Stimulated activated CD4-positive, alpha-beta T cell treated with anti-CD3 and anti-CD28 coated beads, Interleukin-4, amount 100 ng/mL, for 24 hours (primary cell): ENCODE data around the gene CFAP251.
A peak's percentile ranks its signal among the peaks of the same experiment; 100 is the strongest.

ENCODE experiments used
- DNase-seq: peaks from one replicate; pipeline ENCODE4 v3.0.0-alpha.2; 2020

CFAP251 gene

GRCh38 chr12:122009741-122010140 lies 91.3 kb downstream of the CFAP251 start:
- no peak for DNase-seq

GRCh38 chr12:122012184-122012583 lies 93.8 kb downstream of the CFAP251 start:
- no peak for DNase-seq

- DNase-seq, result no peak
Measured at GRCh38 chr12:122013136-122013535, 94.7 kb downstream of the CFAP251 start.

- no peak for DNase-seq
Measured at GRCh38 chr12:122013791-122014590, 95.6 kb downstream of the CFAP251 start.

- no peak for DNase-seq
Measured at GRCh38 chr12:122014781-122015180, 96.4 kb downstream of the CFAP251 start.

- DNase-seq, result no peak
Measured at GRCh38 chr12:122018457-122018856, 100.1 kb downstream of the CFAP251 start.

GRCh38 chr12:122018937-122019336 lies 100.5 kb downstream of the CFAP251 start:
- DNase-seq, result no peak

GRCh38 chr12:122020795-122021192 lies 102.4 kb downstream of the CFAP251 start:
- no peak for DNase-seq

- peak; percentile 11 for DNase-seq
Measured at GRCh38 chr12:122021193-122021821, 102.9 kb downstream of the CFAP251 start.

- peak; percentile 63 for DNase-seq
Measured at GRCh38 chr12:122021822-122022392, 103.5 kb downstream of the CFAP251 start, which contains the start of gene BCL7A. TSS of gene BCL7A (plus strand) at chr12:122021884. CDS start at chr12:122022092, 208 bp downstream.

- peak; percentile 26 for DNase-seq
Measured at GRCh38 chr12:122022393-122023338, 104.3 kb downstream of the CFAP251 start.

- no peak for DNase-seq
Measured at GRCh38 chr12:122023339-122024131, 105.1 kb downstream of the CFAP251 start.

- no peak for DNase-seq
Measured at GRCh38 chr12:122024132-122024785, 105.9 kb downstream of the CFAP251 start.

GRCh38 chr12:122026706-122027333 lies 108.4 kb downstream of the CFAP251 start:
- DNase-seq, result no peak

GRCh38 chr12:122028165-122028904 lies 109.9 kb downstream of the CFAP251 start:
- DNase-seq, result no peak

GRCh38 chr12:122028905-122029560 lies 110.6 kb downstream of the CFAP251 start:
- DNase-seq, result peak; percentile 38

GRCh38 chr12:122029620-122030423 lies 111.4 kb downstream of the CFAP251 start:
- no peak for DNase-seq

GRCh38 chr12:122030424-122031035 lies 112.1 kb downstream of the CFAP251 start:
- DNase-seq, result no peak
